ENCODE measurements around the gene NUDT22.

- TF ChIP-seq CEBPB (IDR thresholded peaks at IDR 0.05) (no peak), EP300 (IDR thresholded peaks at IDR 0.05; ENCODE audit: borderline replicate concordance) (no peak), RAD21 (IDR thresholded peaks at IDR 0.05; ENCODE audit: low read depth) (no peak), FOXM1 (IDR thresholded peaks at IDR 0.05; ENCODE audit: borderline replicate concordance, low read depth) (no peak), YY1 (IDR thresholded peaks at IDR 0.05; ENCODE audit: low read depth) (no peak), TAF1 (IDR thresholded peaks at IDR 0.05; ENCODE audit: low read depth) (no peak), TCF12 (IDR thresholded peaks at IDR 0.05; ENCODE audit: low read depth) (no peak), REST (IDR thresholded peaks at IDR 0.05; ENCODE audit: low read depth) (no peak)
- TF ChIP-seq, protein P1, sequence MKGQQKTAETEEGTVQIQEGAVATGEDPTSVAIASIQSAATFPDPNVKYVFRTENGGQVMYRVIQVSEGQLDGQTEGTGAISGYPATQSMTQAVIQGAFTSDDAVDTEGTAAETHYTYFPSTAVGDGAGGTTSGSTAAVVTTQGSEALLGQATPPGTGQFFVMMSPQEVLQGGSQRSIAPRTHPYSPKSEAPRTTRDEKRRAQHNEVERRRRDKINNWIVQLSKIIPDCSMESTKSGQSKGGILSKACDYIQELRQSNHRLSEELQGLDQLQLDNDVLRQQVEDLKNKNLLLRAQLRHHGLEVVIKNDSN (IDR thresholded peaks at IDR 0.05) = no peak
These were observed 4.9 kb downstream of the NUDT22 start for GRCh38 chr11:64230985-64231365.
